ENCODE measurements around the gene NKAPD1. TPM values are rescaled to one million over a fixed set of nuclear protein-coding genes. Genes with fewer than 3 reads are reported as not detected.

The NKAPD1 gene
- total RNA-seq, 1 donor from 2014 or later, result 11.8 TPM

DNA sequence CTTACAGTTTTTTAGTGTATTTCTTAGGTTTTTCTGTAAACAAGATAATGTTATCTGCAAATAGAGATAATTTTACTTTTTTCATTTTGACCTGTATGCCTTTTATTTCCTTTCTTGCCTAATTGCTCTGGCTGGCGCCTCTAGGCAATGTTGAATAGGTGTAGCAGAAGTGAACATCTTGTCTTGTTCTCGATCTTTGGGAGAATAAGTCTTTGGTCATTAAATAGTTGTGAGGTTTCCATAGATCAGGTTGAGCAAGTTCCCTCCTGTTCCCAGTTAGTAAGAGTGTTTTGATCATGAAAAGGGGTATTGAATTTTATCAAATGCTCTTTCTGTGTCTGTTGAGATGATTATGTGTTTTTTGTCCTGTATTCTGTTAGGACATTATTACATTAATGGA is 24.3 kb upstream of the NKAPD1 start:
- H3K4me3 ChIP-seq, result no peak overlapping the region
- intact Hi-C loops (cut with DNase I), result no loop called here
- no peak for DNase-seq (ENCODE audit: extremely low spot score in 2 of 2)
- H3K27me3 ChIP-seq, result no peaks in the 10 kb centered on the region
- no peaks in the 10 kb centered on the region for H3K4me1 ChIP-seq
- peaks cover 6 to 68% of the 10 kb centered on the region in 2 donors for H3K36me3 ChIP-seq
- TF ChIP-seq, protein P1, sequence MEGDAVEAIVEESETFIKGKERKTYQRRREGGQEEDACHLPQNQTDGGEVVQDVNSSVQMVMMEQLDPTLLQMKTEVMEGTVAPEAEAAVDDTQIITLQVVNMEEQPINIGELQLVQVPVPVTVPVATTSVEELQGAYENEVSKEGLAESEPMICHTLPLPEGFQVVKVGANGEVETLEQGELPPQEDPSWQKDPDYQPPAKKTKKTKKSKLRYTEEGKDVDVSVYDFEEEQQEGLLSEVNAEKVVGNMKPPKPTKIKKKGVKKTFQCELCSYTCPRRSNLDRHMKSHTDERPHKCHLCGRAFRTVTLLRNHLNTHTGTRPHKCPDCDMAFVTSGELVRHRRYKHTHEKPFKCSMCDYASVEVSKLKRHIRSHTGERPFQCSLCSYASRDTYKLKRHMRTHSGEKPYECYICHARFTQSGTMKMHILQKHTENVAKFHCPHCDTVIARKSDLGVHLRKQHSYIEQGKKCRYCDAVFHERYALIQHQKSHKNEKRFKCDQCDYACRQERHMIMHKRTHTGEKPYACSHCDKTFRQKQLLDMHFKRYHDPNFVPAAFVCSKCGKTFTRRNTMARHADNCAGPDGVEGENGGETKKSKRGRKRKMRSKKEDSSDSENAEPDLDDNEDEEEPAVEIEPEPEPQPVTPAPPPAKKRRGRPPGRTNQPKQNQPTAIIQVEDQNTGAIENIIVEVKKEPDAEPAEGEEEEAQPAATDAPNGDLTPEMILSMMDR (IDR thresholded peaks at IDR 0.05), result no peak
- TF ChIP-seq POLR2AphosphoS5 (IDR thresholded peaks at IDR 0.05; ENCODE audit: insufficient read depth in 1 of 2, low read depth in 1 of 2) (no peak), POLR2A (IDR thresholded peaks at IDR 0.05) (no peak)
- H3K27ac ChIP-seq, result no peak overlapping the region
- no peaks in the 10 kb centered on the region for H3K9me3 ChIP-seq

DNA sequence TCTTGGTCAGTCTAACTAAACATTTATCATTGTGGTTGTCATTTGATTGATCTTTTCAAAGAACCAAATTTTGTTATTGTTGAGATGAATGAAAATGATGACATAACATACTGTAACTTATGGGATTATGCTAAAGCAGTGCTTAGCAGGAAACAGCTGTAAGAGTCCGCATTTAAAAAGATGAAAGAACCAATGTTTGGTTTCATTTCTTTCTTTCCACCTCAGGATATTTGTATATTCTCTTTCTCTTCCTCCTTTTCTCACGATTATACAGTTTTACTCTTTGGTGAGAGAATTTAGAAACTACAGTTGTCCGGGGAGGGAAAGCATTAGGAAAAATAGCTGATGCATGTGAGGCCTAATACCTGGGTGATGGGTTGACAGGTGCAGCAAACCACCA is 23.4 kb upstream of the NKAPD1 start:
- no peak overlapping the region for H3K4me3 ChIP-seq
- intact Hi-C loops (cut with DNase I), result no loop called here
- TF ChIP-seq, protein P1 (IDR thresholded peaks at IDR 0.05), result no peak
- peaks cover 6 to 64% of the 10 kb centered on the region in 2 donors for H3K36me3 ChIP-seq
- no peak overlapping the region for H3K27ac ChIP-seq
- no peaks in the 10 kb centered on the region for H3K9me3 ChIP-seq
- no peak for DNase-seq (ENCODE audit: extremely low spot score in 2 of 2)
- no peaks in the 10 kb centered on the region for H3K27me3 ChIP-seq
- H3K4me1 ChIP-seq, result no peaks in the 10 kb centered on the region

DNA sequence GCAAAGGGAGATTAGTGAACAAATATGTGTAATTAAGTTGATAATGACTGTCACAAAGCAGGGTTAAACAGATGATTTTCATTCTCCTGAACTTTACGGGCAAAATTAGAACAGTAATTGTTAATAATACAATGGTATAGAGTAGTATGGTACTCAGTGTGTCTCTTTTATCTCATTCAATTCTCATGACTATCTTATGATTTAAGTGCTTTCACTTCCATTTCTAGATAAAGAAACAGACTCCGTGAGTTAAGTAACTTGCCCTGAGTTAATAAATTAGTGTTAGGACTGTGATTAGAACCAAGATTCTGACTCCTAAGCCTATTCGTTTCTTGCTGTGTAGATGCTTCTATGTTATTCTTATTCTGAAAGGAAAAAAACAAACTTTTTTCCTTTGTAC is 22.3 kb upstream of the NKAPD1 start:
- Histone ChIP-seq H3K36me3 (peaks cover 6 to 57% of the 10 kb centered on the region in 2 donors), H3K4me1 (no peaks in the 10 kb centered on the region), H3K4me3 (no peak overlapping the region), H3K9me3 (no peaks in the 10 kb centered on the region), H3K27ac (no peak overlapping the region), H3K27me3 (no peaks in the 10 kb centered on the region)
- DNase-seq (ENCODE audit: extremely low spot score in 2 of 2), result no peak
- intact Hi-C loops (cut with DNase I), result no loop called here
- TF ChIP-seq, protein P1 (IDR thresholded peaks at IDR 0.05), result no peak
- TF ChIP-seq POLR2AphosphoS5 (IDR thresholded peaks at IDR 0.05; ENCODE audit: insufficient read depth in 1 of 2, low read depth in 1 of 2), result no peak
- no peak for TF ChIP-seq POLR2A (IDR thresholded peaks at IDR 0.05)

DNA sequence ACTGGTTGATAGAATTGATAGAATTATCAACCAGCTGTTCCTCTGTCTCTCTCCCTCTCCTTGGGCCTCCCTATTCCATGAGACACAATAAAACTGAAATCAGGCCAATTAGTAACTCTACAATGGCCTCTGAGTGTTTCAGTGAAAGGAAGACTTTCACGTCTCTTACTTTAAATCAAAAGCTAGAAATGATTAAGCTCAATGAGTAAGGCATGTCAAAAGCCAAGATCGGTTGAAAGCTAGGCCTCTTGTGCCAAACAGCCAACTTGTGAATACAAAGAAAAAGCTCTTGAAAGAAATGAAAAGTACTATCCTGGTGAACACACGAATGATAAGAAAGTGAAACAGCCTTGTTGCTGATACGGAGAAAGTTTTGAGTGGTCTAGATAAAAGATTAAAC is 16.9 kb upstream of the NKAPD1 start:
- TF ChIP-seq, protein P1 (IDR thresholded peaks at IDR 0.05), result no peak
- TF ChIP-seq POLR2AphosphoS5 (IDR thresholded peaks at IDR 0.05; ENCODE audit: insufficient read depth in 1 of 2, low read depth in 1 of 2) (no peak), POLR2A (IDR thresholded peaks at IDR 0.05) (no peak)
- H3K4me1 ChIP-seq, result no peaks in the 10 kb centered on the region
- intact Hi-C loops (cut with DNase I), result no loop called here

DNA sequence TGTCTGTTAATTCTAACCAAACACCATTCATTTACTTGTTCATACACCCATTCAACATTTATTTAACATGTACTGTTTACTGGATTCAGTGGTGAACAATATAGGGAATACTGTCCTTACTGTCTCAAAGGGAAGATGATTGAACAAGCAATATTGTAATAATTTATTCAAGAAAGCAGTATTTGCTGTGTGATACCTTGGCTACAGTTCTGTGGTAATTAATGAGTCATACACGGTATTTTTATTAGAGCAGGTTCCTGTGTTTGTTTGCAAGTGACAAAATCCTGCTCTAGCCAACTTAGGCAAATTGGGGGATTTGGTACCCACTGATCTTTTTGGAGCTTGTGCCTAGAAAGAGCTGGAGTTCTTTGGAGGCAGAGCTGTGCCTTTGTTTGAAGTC is 16.0 kb upstream of the NKAPD1 start:
- DNase-seq (ENCODE audit: extremely low spot score in 2 of 2), result no peak
- Histone ChIP-seq H3K4me1 (no peaks in the 10 kb centered on the region), H3K9me3 (no peaks in the 10 kb centered on the region), H3K36me3 (peaks cover 0 to 53% of the 10 kb centered on the region in 2 donors), H3K4me3 (no peak overlapping the region), H3K27me3 (no peaks in the 10 kb centered on the region), H3K27ac (no peak overlapping the region)
- TF ChIP-seq POLR2AphosphoS5 (IDR thresholded peaks at IDR 0.05; ENCODE audit: insufficient read depth in 1 of 2, low read depth in 1 of 2) (no peak), POLR2A (IDR thresholded peaks at IDR 0.05) (no peak)
- TF ChIP-seq, protein P1 (IDR thresholded peaks at IDR 0.05), result no peak
- intact Hi-C loops (cut with DNase I), result no loop called here

More for the DNA sequence above, 16.9 kb upstream of the NKAPD1 start:
- H3K27me3 ChIP-seq, result no peaks in the 10 kb centered on the region
- H3K36me3 ChIP-seq, result peaks cover 0 to 57% of the 10 kb centered on the region in 2 donors
- H3K9me3 ChIP-seq, result no peaks in the 10 kb centered on the region
- no peak overlapping the region for H3K4me3 ChIP-seq
- H3K27ac ChIP-seq, result no peak overlapping the region
- no peak for DNase-seq (ENCODE audit: extremely low spot score in 2 of 2)

Data from vagina (tissue), 2 donors.